Measurements from ENCODE around the gene NSUN6.

The NSUN6 gene

GRCh38 chr10:18532881-18533535 is 118.4 kb downstream of the NSUN6 start:
- ATAC-seq (ENCODE audit: insufficient read depth, low read depth) (no peak), DNase-seq (no peak)
- Histone ChIP-seq H3K36me3 (ENCODE audit: insufficient read depth, low read length) (0 out of 2 replicates have a peak, but pooled peaks cover 4% of the 10 kb centered on the region), H3K79me2 (ENCODE audit: insufficient read depth, low read length) (no peaks in the 10 kb centered on the region), H3K4me1 (ENCODE audit: insufficient read depth, low read length) (no peaks in the 10 kb centered on the region), H4K20me1 (ENCODE audit: insufficient read depth, low read length) (no peaks in the 10 kb centered on the region), H3K4me3 (ENCODE audit: low read depth in 1 of 2, low read length in 2 of 2) (no peak overlapping the region), H3K27me3 (ENCODE audit: insufficient read depth, low read length, poor library complexity) (no peaks in the 10 kb centered on the region), H3K4me2 (ENCODE audit: insufficient read depth, low read length) (no peak overlapping the region), H2AFZ (ENCODE audit: low read depth, low read length) (no peak overlapping the region), H3K27ac (ENCODE audit: low read length) (no peak overlapping the region), H3K9me3 (ENCODE audit: insufficient read depth, low read length, severe bottlenecking) (peaks cover 3% of the 10 kb centered on the region), H3K9ac (ENCODE audit: low read depth, low read length) (no peak overlapping the region)
- no peak for TF ChIP-seq EZH2 (IDR thresholded peaks at IDR 0.05; ENCODE audit: borderline replicate concordance, low read depth, low read length, severe bottlenecking)

- no peak for TF ChIP-seq EZH2 (IDR thresholded peaks at IDR 0.05; ENCODE audit: borderline replicate concordance, low read depth, low read length, severe bottlenecking)
- no peak for TF ChIP-seq CTCF (IDR thresholded peaks at IDR 0.05; ENCODE audit: borderline replicate concordance, extremely low read depth, low read length, poor library complexity, severe bottlenecking)
- no peaks in the 10 kb centered on the region for H3K27me3 ChIP-seq (ENCODE audit: insufficient read depth, low read length, poor library complexity)
- no peak overlapping the region for H3K27ac ChIP-seq (ENCODE audit: low read length)
- H3K4me1 ChIP-seq (ENCODE audit: insufficient read depth, low read length), result no peaks in the 10 kb centered on the region
- no peak overlapping the region for H3K4me3 ChIP-seq (ENCODE audit: low read depth in 1 of 2, low read length in 2 of 2)
- H3K9me3 ChIP-seq (ENCODE audit: insufficient read depth, low read length, severe bottlenecking), result peaks cover 3% of the 10 kb centered on the region
- H4K20me1 ChIP-seq (ENCODE audit: insufficient read depth, low read length), result no peaks in the 10 kb centered on the region
- H3K36me3 ChIP-seq (ENCODE audit: insufficient read depth, low read length), result 0 out of 2 replicates have a peak, but pooled peaks cover 3% of the 10 kb centered on the region
- H3K9ac ChIP-seq (ENCODE audit: low read depth, low read length), result no peak overlapping the region
- no peaks in the 10 kb centered on the region for H3K79me2 ChIP-seq (ENCODE audit: insufficient read depth, low read length)
- DNase-seq (no peak), ATAC-seq (ENCODE audit: insufficient read depth, low read depth) (no peak)
- no peak overlapping the region for H3K4me2 ChIP-seq (ENCODE audit: insufficient read depth, low read length)
- no peak overlapping the region for H2AFZ ChIP-seq (ENCODE audit: low read depth, low read length)
Measured at GRCh38 chr10:18528292-18528691, 123.1 kb downstream of the NSUN6 start.

- Histone ChIP-seq H3K27ac (ENCODE audit: low read length) (no peak overlapping the region), H3K4me1 (ENCODE audit: insufficient read depth, low read length) (no peaks in the 10 kb centered on the region), H4K20me1 (ENCODE audit: insufficient read depth, low read length) (no peaks in the 10 kb centered on the region), H3K4me2 (ENCODE audit: insufficient read depth, low read length) (no peak overlapping the region), H3K27me3 (ENCODE audit: insufficient read depth, low read length, poor library complexity) (no peaks in the 10 kb centered on the region), H3K4me3 (ENCODE audit: low read depth in 1 of 2, low read length in 2 of 2) (no peak overlapping the region), H2AFZ (ENCODE audit: low read depth, low read length) (no peak overlapping the region), H3K36me3 (ENCODE audit: insufficient read depth, low read length) (no peaks in the 10 kb centered on the region), H3K9ac (ENCODE audit: low read depth, low read length) (no peak overlapping the region), H3K79me2 (ENCODE audit: insufficient read depth, low read length) (no peaks in the 10 kb centered on the region), H3K9me3 (ENCODE audit: insufficient read depth, low read length, severe bottlenecking) (peaks cover 3% of the 10 kb centered on the region)
- no peak for TF ChIP-seq EZH2 (IDR thresholded peaks at IDR 0.05; ENCODE audit: borderline replicate concordance, low read depth, low read length, severe bottlenecking)
- no peak for TF ChIP-seq CTCF (IDR thresholded peaks at IDR 0.05; ENCODE audit: borderline replicate concordance, extremely low read depth, low read length, poor library complexity, severe bottlenecking)
- DNase-seq (no peak), ATAC-seq (ENCODE audit: insufficient read depth, low read depth) (no peak)
Measured at GRCh38 chr10:18527687-18528086, 123.7 kb downstream of the NSUN6 start.

GRCh38 chr10:18523858-18524257 is 127.5 kb downstream of the NSUN6 start:
- H3K36me3 ChIP-seq (ENCODE audit: insufficient read depth, low read length), result no peaks in the 10 kb centered on the region
- DNase-seq (no peak), ATAC-seq (ENCODE audit: insufficient read depth, low read depth) (no peak)
- TF ChIP-seq EZH2 (IDR thresholded peaks at IDR 0.05; ENCODE audit: borderline replicate concordance, low read depth, low read length, severe bottlenecking) (no peak), CTCF (IDR thresholded peaks at IDR 0.05; ENCODE audit: borderline replicate concordance, extremely low read depth, low read length, poor library complexity, severe bottlenecking) (no peak)
- H3K9ac ChIP-seq (ENCODE audit: low read depth, low read length), result no peak overlapping the region
- no peaks in the 10 kb centered on the region for H3K79me2 ChIP-seq (ENCODE audit: insufficient read depth, low read length)
- H3K4me3 ChIP-seq (ENCODE audit: low read depth in 1 of 2, low read length in 2 of 2), result no peak overlapping the region
- no peaks in the 10 kb centered on the region for H4K20me1 ChIP-seq (ENCODE audit: insufficient read depth, low read length)
- H2AFZ ChIP-seq (ENCODE audit: low read depth, low read length), result no peak overlapping the region
- H3K9me3 ChIP-seq (ENCODE audit: insufficient read depth, low read length, severe bottlenecking), result no peaks in the 10 kb centered on the region
- no peak overlapping the region for H3K27ac ChIP-seq (ENCODE audit: low read length)
- no peaks in the 10 kb centered on the region for H3K4me1 ChIP-seq (ENCODE audit: insufficient read depth, low read length)
- no peak overlapping the region for H3K4me2 ChIP-seq (ENCODE audit: insufficient read depth, low read length)
- no peaks in the 10 kb centered on the region for H3K27me3 ChIP-seq (ENCODE audit: insufficient read depth, low read length, poor library complexity)

Data from DND-41 (cell line).